Endodermal cell (in vitro differentiated cells): ENCODE measurements around the gene YRDC. TPM values are rescaled to one million over a fixed set of nuclear protein-coding genes. Genes with fewer than 3 reads are reported as not detected.

Source experiments
- DNase-seq: peaks from one replicate; pipeline ENCODE4 v3.0.0-alpha.2; 2017
- H3K27ac ChIP-seq: 2 replicates; pipeline ENCODE4 v1.5.1; 2013; ENCODE audit warnings: mild to moderate bottlenecking, low read depth, low read length, moderate library complexity
- H3K27me3 ChIP-seq: 2 replicates; pipeline ENCODE4 v1.6.1; 2013; ENCODE audit warnings: mild to moderate bottlenecking, low read length, moderate library complexity; ENCODE audit not compliant: insufficient read depth, control insufficient read depth, poor library complexity, severe bottlenecking
- H3K36me3 ChIP-seq: 2 replicates; pipeline ENCODE4 v1.7.0; 2013; ENCODE audit warnings: mild to moderate bottlenecking, low read length, moderate library complexity; ENCODE audit not compliant: control insufficient read depth, insufficient read depth
- H3K4me1 ChIP-seq: one replicate; pipeline ENCODE4 v1.7.0; 2013; ENCODE audit warnings: low read length; ENCODE audit not compliant: control insufficient read depth, insufficient read depth
- H3K4me3 ChIP-seq: 2 replicates; pipeline ENCODE4 v1.5.1; 2013; ENCODE audit warnings: mild to moderate bottlenecking, low read length, moderate library complexity
- H3K9ac ChIP-seq: 2 replicates; pipeline ENCODE4 v1.6.1; 2013; ENCODE audit warnings: mild to moderate bottlenecking, low read length, moderate library complexity; ENCODE audit not compliant: poor library complexity, severe bottlenecking; ENCODE audit errors: extremely low read depth
- H3K9me3 ChIP-seq: 2 replicates; pipeline ENCODE4 v1.6.1; 2013; ENCODE audit warnings: mild to moderate bottlenecking, low read length, moderate library complexity; ENCODE audit not compliant: control insufficient read depth
- H3K27ac Mint-ChIP-seq: 2 replicates; pipeline ENCODE4 v1.8.0; 2020; ENCODE audit warnings: mixed read lengths
- H3K27me3 Mint-ChIP-seq: 2 replicates; pipeline ENCODE4 v1.8.0; 2021; ENCODE audit warnings: mild to moderate bottlenecking, mixed read lengths; ENCODE audit not compliant: insufficient read depth
- H3K36me3 Mint-ChIP-seq: 2 replicates; pipeline ENCODE4 v1.8.0; 2020; ENCODE audit warnings: low read depth, mixed read lengths
- H3K4me1 Mint-ChIP-seq: 2 replicates; pipeline ENCODE4 v1.8.0; 2020; ENCODE audit warnings: mixed read lengths
- H3K4me3 Mint-ChIP-seq: 2 replicates; pipeline ENCODE4 v1.8.0; 2020; ENCODE audit warnings: mild to moderate bottlenecking, moderate library complexity, mixed read lengths
- H3K9me3 Mint-ChIP-seq: 2 replicates; pipeline ENCODE4 v1.8.0; 2020; ENCODE audit warnings: mild to moderate bottlenecking, mixed read lengths
- CTCF ChIP-seq: fragments of 200-600 bp; sonication (generic); conservative IDR thresholded peaks from 2 replicates; pipeline ENCODE4 v1.5.0; 2021; ENCODE audit warnings: antibody characterized with exemption, mild to moderate bottlenecking
- WGBS, 2 experiments: methylation state at CpG; one replicate each; pipeline versions ENCODE4 v1.1.5 to v1.1.7; 2013; ENCODE audit warnings: missing lambda C conversion rate in 2 of 2, mixed read lengths in 1 of 2; ENCODE audit not compliant: insufficient coverage in 1 of 2, insufficient read length in 1 of 2; 5-methylcytosine and 5-hydroxymethylcytosine counted together
- total RNA-seq, 2 donors: library from RNA; stranded (reverse); fragmentation: NEBNext Ultra II Directional in 1 of 2; extraction: Animal tissue kit (Norgen Biotek cat#: 25700) in 1 of 2; gene quantifications; 2 replicates in 1 of 2; 3 replicates in 1 of 2; pipeline ENCODE4 v1.2.1, GENCODE V29; 2021

Gene YRDC
- total RNA-seq, 2 donors from 2014 or later, result 21.0 to 21.1 TPM

- DNase-seq, result no peak
- no peak overlapping the region for H3K27ac Mint-ChIP-seq
- H3K4me1 Mint-ChIP-seq, result peaks cover 22% of the 10 kb centered on the region
- Histone ChIP-seq H3K27me3 (no peaks in the 10 kb centered on the region), H3K36me3 (no peaks in the 10 kb centered on the region), H3K9ac (no peak overlapping the region), H3K9me3 (no peaks in the 10 kb centered on the region), H3K4me3 (no peak overlapping the region), H3K27ac (no peak overlapping the region), H3K4me1 (peaks cover 8% of the 10 kb centered on the region)
- H3K4me3 Mint-ChIP-seq, result no peak overlapping the region
- 96 to 97% methylated on average over 5 of the region's 5 CpGs for WGBS, 2 experiments
- TF ChIP-seq CTCF, result no peak
- peaks cover 15% of the 10 kb centered on the region for H3K36me3 Mint-ChIP-seq
- H3K9me3 Mint-ChIP-seq, result no peaks in the 10 kb centered on the region
- H3K27me3 Mint-ChIP-seq, result no peaks in the 10 kb centered on the region
Measured at GRCh38 chr1:37845049-37845646, 37.1 kb upstream of the YRDC start.

- H3K4me3 ChIP-seq, result no peak overlapping the region
- no peak overlapping the region for H3K27ac ChIP-seq
- no peak overlapping the region for H3K9ac ChIP-seq
- no peak for TF ChIP-seq CTCF
- Mint-ChIP-seq H3K36me3 (peaks cover 21% of the 10 kb centered on the region), H3K4me3 (no peak overlapping the region), H3K27me3 (no peaks in the 10 kb centered on the region), H3K27ac (no peak overlapping the region), H3K9me3 (no peaks in the 10 kb centered on the region), H3K4me1 (peaks cover 22% of the 10 kb centered on the region)
- H3K9me3 ChIP-seq, result no peaks in the 10 kb centered on the region
- H3K36me3 ChIP-seq, result peaks cover 4% of the 10 kb centered on the region
- H3K4me1 ChIP-seq, result peaks cover 8% of the 10 kb centered on the region
- H3K27me3 ChIP-seq, result no peaks in the 10 kb centered on the region
- DNase-seq, result no peak
Measured at GRCh38 chr1:37844536-37844935, 36.5 kb upstream of the YRDC start.

GRCh38 chr1:37841652-37842051 is 33.6 kb upstream of the YRDC start:
- Histone ChIP-seq H3K27me3 (no peaks in the 10 kb centered on the region), H3K4me3 (no peak overlapping the region), H3K27ac (no peak overlapping the region), H3K9ac (no peak overlapping the region), H3K36me3 (peaks cover 21% of the 10 kb centered on the region), H3K4me1 (peaks cover 8% of the 10 kb centered on the region), H3K9me3 (no peaks in the 10 kb centered on the region)
- H3K4me1 Mint-ChIP-seq, result peaks cover 22% of the 10 kb centered on the region
- H3K27ac Mint-ChIP-seq, result no peak overlapping the region
- no peak for DNase-seq
- TF ChIP-seq CTCF, result no peak
- WGBS, 2 experiments, result 98 to 100% methylated on average over 1 to 3 of the region's 3 CpGs
- peaks cover 37% of the 10 kb centered on the region for H3K36me3 Mint-ChIP-seq
- no peaks in the 10 kb centered on the region for H3K27me3 Mint-ChIP-seq
- H3K9me3 Mint-ChIP-seq, result no peaks in the 10 kb centered on the region
- H3K4me3 Mint-ChIP-seq, result no peak overlapping the region
